Measurements from ENCODE around the gene STMN1.
"Not testable (repeated sequence)": the region's sequence is repeated elsewhere in the genome, so short reads cannot be mapped to it uniquely, and the experiment has no call there.

The STMN1 gene

DNA sequence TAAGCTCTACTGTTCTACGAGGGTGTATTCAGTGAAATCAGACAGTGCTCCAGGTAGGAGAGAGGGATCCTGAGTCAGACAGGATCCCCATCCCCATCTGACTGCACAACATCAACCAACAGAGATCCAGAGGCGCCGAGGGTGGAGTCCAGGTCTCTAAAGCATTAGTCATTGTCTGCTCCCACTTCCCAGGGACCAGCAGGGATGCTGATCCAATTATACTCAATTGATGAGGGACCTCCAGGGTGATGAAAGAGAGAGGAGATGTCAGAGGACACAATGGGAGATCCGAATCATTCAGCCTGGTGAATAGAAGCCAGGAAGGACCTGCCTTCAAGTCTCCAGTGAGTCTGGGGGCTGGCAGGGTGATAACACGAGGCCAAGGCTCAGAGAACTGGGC, 39.5 kb upstream of the STMN1 start:
- DNase-seq (ENCODE audit: low read depth) = no peak
- H3K4me3 ChIP-seq (ENCODE audit: low read length) = no peak overlapping the region
- TF ChIP-seq, protein P1, sequence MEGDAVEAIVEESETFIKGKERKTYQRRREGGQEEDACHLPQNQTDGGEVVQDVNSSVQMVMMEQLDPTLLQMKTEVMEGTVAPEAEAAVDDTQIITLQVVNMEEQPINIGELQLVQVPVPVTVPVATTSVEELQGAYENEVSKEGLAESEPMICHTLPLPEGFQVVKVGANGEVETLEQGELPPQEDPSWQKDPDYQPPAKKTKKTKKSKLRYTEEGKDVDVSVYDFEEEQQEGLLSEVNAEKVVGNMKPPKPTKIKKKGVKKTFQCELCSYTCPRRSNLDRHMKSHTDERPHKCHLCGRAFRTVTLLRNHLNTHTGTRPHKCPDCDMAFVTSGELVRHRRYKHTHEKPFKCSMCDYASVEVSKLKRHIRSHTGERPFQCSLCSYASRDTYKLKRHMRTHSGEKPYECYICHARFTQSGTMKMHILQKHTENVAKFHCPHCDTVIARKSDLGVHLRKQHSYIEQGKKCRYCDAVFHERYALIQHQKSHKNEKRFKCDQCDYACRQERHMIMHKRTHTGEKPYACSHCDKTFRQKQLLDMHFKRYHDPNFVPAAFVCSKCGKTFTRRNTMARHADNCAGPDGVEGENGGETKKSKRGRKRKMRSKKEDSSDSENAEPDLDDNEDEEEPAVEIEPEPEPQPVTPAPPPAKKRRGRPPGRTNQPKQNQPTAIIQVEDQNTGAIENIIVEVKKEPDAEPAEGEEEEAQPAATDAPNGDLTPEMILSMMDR (conservative IDR thresholded peaks at IDR 0.05; ENCODE audit: low read depth, low read length) = no peak

DNA sequence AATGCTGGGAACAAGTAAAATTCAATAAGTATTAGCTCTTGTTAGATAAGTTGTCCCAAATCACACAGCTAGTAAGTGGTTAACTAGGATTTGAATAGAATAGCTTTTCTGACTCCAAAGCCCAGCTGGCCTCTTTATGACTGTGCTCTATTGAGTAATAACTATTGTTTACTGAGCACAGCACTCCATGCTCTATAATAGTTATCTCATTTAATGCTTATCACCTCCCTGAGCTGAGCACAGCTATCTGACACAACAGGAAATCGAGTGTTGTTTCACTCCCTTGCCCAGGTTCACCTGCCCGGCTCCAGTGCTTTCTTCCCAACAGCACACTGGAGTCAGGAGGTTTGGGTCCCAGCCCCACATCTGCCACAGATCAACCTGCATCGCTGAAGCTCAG, 38.8 kb upstream of the STMN1 start:
- TF ChIP-seq, protein P1 (conservative IDR thresholded peaks at IDR 0.05; ENCODE audit: low read depth, low read length) = no peak
- DNase-seq (ENCODE audit: low read depth) = no peak
- H3K4me3 ChIP-seq (ENCODE audit: low read length) = no peak overlapping the region

DNA sequence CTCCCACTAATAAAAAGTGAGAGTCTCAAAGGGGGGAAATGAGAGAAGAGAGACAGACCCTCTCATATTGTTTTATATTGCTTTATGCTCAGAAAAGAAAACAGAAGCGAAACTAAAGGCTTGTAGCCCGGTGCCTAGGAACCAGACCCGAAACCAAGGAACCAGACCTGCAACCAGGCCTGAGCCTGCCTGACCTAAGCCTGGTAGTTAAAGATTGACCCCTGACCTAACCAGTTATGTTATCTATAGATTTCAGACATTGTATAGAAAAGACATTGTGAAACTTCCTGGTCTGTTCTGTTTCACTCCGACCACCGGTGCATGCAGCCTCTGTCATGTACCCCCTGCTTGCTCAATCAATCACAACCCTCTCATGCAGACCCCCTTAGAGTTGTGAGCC, 37.3 kb upstream of the STMN1 start:
- not testable (repeated sequence) for H3K4me3 ChIP-seq (ENCODE audit: low read length); DNase-seq (ENCODE audit: low read depth)

DNA sequence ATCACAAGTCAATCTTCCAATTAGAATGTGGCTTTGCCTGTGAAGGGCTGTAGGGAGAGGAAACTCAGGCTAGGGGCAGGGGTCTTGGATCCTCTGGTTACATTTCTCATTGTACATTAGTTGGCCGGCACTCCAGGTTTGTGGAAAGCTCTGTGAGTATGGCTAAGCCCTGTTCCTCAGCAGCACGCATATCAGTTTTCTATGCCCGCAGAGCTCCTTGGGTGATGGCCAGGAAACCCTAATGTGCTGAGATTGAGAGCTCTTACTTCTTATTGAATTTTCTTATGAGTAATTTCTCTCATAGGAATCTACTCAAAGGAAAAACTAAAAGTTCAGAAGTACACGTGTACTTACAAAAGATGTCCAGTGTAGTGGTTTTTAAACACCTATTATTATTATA, 30.7 kb upstream of the STMN1 start:
- DNase-seq (ENCODE audit: low read depth) = no peak
- TF ChIP-seq, protein P1 (conservative IDR thresholded peaks at IDR 0.05; ENCODE audit: low read depth, low read length) = no peak
- no peak overlapping the region for H3K4me3 ChIP-seq (ENCODE audit: low read length)

DNA sequence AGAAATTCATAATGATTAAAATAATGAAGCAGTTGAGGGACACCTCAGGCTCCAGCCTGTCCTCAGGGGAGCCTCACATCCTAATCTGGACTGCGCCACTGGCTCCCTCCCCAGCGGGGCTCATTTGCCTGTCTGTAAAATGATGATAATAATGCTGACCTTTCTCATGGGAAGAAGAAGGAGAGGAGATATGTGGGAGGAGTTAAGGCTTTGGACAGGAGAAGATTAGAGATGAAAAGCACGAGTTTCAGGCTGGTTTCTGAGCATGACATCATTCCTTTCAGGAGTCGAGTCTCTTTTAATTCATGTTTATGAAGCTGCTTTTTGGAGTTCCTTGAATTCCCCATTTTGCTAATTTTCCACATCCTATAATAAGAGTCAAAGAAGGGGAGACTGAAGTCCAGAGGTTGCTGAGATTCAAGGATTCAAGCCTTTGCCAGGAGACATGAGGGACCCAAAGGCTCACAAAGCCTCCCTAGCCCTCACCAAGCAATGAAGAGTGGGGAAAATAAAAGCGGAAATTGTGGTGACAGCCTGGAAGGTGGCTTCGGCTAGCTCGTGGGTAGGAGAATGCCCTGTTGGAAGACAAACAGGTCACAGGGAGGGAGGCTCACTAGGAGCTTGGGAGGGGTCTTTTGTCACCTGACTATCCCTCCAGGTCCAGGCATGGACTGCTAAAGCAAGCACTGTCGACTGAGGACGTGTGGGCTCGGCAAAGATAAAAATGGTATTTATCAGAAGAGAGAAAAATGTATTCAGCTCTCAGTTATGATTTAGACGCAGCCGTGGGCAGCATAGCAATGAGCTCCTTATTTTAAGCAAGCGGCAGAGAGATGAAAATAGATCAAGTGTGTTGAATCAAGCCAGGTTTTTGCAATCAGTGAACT, 27.5 kb upstream of the STMN1 start:
- H3K4me3 ChIP-seq (ENCODE audit: low read length) = no peak overlapping the region
- TF ChIP-seq, protein P1 (conservative IDR thresholded peaks at IDR 0.05; ENCODE audit: low read depth, low read length) = no peak
- no peak for DNase-seq (ENCODE audit: low read depth)

DNA sequence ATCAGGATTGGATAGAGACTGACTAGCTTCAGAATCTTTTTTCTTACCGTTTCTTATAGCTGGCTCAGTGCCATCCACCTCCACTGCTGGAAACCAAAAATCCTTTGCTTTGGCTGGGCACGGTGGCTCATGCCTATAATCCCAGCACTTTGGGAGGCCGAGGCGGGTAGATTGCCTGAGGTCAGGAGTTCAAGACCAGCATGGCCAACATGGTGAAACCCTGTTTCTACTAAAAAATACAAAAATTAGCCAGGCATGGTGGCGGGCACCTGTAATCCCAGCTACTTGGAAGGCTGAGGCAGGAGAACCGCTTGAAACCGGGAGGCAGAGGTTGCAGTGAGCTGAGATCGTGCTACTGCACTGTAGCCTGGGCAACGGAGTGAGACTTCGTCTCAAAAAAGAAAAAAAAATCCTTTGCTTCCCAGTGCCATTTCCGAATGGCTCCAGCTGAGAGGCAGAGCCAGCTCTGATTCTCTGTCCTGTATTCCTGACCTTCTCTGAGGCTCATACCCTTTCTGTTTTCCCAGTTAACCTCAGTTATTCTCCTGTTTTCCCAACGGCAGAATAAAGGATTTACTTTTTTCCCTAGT, 26.7 kb upstream of the STMN1 start:
- H3K4me3 ChIP-seq (ENCODE audit: low read length); DNase-seq (ENCODE audit: low read depth): not testable (repeated sequence)

DNA sequence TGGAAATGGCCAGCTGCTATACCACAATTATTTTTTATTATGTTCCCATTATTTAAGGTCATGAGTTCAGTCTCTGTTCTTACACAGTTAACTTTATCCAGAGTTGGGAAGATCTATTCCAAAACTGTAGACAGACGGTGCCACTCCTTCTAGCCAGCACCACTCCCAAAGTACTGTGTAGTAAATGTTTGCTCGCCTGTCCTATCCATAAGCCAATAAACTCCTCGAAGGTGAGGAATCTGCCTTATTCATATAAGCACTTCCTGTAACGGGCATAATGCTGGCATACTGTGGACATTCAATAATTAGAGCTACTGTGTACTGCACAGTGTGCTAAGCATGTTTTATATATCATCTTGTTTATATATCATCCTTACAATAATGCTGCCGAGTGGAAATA, 26.1 kb upstream of the STMN1 start:
- no peak overlapping the region for H3K4me3 ChIP-seq (ENCODE audit: low read length)
- TF ChIP-seq, protein P1 (conservative IDR thresholded peaks at IDR 0.05; ENCODE audit: low read depth, low read length) = no peak
- no peak for DNase-seq (ENCODE audit: low read depth)

DNA sequence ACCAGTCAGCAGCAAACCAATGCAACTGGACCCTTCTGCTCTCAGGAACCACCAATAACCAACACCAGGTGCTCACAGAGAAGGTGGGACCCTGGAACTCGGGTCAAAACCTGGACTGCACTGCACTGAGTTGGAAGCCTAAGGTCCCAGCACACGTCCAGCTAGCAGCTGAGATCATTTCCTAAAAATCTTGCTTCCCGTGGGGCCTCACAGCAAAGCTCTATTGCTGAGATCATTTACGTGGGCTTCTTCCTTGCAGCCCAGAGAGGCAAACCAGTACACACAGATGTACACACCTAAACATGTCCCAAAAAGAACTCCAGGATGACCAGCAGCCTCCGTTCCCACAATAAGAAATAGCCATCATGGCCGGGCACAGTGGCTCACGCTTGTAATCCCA, 22.8 kb upstream of the STMN1 start:
- TF ChIP-seq, protein P1 (conservative IDR thresholded peaks at IDR 0.05; ENCODE audit: low read depth, low read length) = no peak
- no peak for DNase-seq (ENCODE audit: low read depth)
- H3K4me3 ChIP-seq (ENCODE audit: low read length) = no peak overlapping the region
